Tibial nerve (tissue), 4 donors: ENCODE measurements around the gene CLN6. TPM values are rescaled to one million over a fixed set of nuclear protein-coding genes. Genes with fewer than 3 reads are reported as not detected.
"Not testable (repeated sequence)": the region's sequence is repeated elsewhere in the genome, so short reads cannot be mapped to it uniquely, and the experiment has no call there.

Experiments
- DNase-seq, 2 donors: peaks; one replicate each; pipeline ENCODE4 v3.0.0-alpha.2; 2019; ENCODE audit warnings: low spot score in 2 of 2
- H3K27ac ChIP-seq, 4 donors: fragments of 200-600 bp; sonication (generic) in 3 of 4; one replicate each; pipeline ENCODE4 v1.5.1; 2017 to 2019; ENCODE audit warnings: mild to moderate bottlenecking in 1 of 4
- H3K27me3 ChIP-seq, 2 donors: fragments of 200-600 bp; sonication (generic) in 1 of 2; one replicate each; pipeline versions ENCODE4 v1.5.1 to v1.6.0; 2017 to 2019
- H3K36me3 ChIP-seq, 3 donors: fragments of 200-600 bp; sonication (generic); one replicate each; pipeline ENCODE4 v1.5.1; 2018 to 2019
- H3K4me1 ChIP-seq, 4 donors: fragments of 200-600 bp; sonication (generic) in 3 of 4; one replicate each; pipeline ENCODE4 v1.5.1; 2017 to 2019
- H3K4me3 ChIP-seq, 4 donors: fragments of 200-600 bp; sonication (generic) in 3 of 4; one replicate each; pipeline ENCODE4 v1.5.1; 2017 to 2019; ENCODE audit warnings: mild to moderate bottlenecking in 1 of 4, moderate library complexity in 1 of 4
- H3K9me3 ChIP-seq, 4 donors: fragments of 200-600 bp; sonication (generic) in 3 of 4; one replicate each; pipeline ENCODE4 v1.5.1; 2017 to 2019
- EP300 ChIP-seq, 2 donors: sonication (generic); formaldehyde crosslinking; IDR thresholded peaks; one replicate each; pipeline ENCODE4 v1.6.1; 2017; ENCODE audit warnings: antibody characterized with exemption in 2 of 2, mild to moderate bottlenecking in 1 of 2
- POLR2A ChIP-seq, 2 donors: fragments of 450-650 bp; IDR thresholded peaks; one replicate each; pipeline ENCODE4 v1.6.1; 2017; ENCODE audit warnings: antibody characterized with exemption in 2 of 2, mild to moderate bottlenecking in 2 of 2, moderate library complexity in 2 of 2
- WGBS, 2 donors: methylation state at CpG; one replicate each; pipeline ENCODE4 v1.1.5; 2018; 5-methylcytosine and 5-hydroxymethylcytosine counted together
- total RNA-seq, 4 donors: library from RNA; depleted of rRNA; stranded (reverse); fragments of >200 nt; gene quantifications; one replicate each; pipeline ENCODE4 v1.1.0, GENCODE V29; 2016
- TF ChIP-seq, protein P1 (sequence below), 5 experiments: fragments of 200-600 bp in 3 of 5; fragments of 450-650 bp in 2 of 5; sonication (generic) in 3 of 5; IDR thresholded peaks; one replicate each; pipeline ENCODE4 v1.5.1; 2016 to 2019; ENCODE audit warnings: antibody characterized with exemption in 5 of 5, mild to moderate bottlenecking in 3 of 5, moderate library complexity in 2 of 5

Gene CLN6
- total RNA-seq, 4 donors from 2014 or later = 10.0 to 28.8 (median 16.3) TPM

DNA sequence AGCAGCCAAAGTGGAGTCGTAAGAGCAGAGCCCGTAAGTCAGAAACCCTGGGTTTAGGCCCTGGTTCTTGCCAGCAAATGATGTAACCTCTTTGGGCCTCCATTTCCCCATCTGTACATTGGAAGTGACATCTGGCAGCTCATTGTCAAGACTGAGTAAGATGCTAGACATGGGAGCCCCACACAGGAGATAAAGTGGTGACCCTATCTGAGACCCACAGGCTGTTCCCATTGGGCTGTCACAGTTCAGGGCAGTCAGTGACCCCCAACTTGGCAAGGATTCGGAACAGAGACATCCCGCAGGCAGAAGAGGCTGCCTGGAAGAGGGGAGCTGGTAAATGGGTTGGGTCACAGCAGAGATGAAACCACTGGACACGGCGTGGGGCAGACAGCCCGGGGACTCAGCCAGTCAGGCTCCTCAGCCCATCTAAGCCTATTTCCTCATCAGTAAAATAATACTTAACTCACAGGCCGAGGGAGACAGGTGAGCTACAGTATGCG lies 1.8 kb downstream of the CLN6 start:
- TF ChIP-seq, protein P1, sequence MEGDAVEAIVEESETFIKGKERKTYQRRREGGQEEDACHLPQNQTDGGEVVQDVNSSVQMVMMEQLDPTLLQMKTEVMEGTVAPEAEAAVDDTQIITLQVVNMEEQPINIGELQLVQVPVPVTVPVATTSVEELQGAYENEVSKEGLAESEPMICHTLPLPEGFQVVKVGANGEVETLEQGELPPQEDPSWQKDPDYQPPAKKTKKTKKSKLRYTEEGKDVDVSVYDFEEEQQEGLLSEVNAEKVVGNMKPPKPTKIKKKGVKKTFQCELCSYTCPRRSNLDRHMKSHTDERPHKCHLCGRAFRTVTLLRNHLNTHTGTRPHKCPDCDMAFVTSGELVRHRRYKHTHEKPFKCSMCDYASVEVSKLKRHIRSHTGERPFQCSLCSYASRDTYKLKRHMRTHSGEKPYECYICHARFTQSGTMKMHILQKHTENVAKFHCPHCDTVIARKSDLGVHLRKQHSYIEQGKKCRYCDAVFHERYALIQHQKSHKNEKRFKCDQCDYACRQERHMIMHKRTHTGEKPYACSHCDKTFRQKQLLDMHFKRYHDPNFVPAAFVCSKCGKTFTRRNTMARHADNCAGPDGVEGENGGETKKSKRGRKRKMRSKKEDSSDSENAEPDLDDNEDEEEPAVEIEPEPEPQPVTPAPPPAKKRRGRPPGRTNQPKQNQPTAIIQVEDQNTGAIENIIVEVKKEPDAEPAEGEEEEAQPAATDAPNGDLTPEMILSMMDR (IDR thresholded peaks at IDR 0.05) = no peak
- TF ChIP-seq EP300 (IDR thresholded peaks at IDR 0.05) (no peak), POLR2A (IDR thresholded peaks at IDR 0.05) (no peak)
- H3K4me3 ChIP-seq = no peak overlapping the region
- H3K36me3 ChIP-seq = no peaks in the 10 kb centered on the region
- DNase-seq = no peak
- no peak overlapping the region for H3K27ac ChIP-seq
- peaks cover 0 to 25% (median 10%) of the 10 kb centered on the region in 4 donors for H3K4me1 ChIP-seq
- H3K9me3 ChIP-seq = no peaks in the 10 kb centered on the region
- no peaks in the 10 kb centered on the region for H3K27me3 ChIP-seq
- 81 to 82% methylated on average over 9 of the region's 9 CpGs for WGBS, 2 donors

DNA sequence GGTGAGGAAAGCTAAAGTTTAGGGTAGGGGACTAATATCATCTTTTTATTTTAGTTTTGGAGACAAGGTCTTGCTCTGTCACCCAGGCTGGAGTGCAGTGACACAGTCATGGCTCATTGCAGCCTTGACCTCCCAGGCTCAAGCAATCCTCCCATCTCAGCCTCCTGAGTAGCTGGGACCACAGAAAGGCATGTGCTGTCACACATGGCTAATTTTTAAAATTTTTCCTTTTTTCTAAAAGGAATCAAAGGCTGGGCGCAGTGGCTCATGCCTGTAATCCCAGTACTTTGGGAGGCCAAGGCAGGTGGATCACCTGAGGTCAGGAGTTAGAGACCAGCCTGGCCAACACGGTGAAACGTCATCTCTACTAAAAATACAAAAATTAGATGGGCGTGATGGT lies 4.1 kb downstream of the CLN6 start:
- H3K27ac ChIP-seq, H3K36me3 ChIP-seq, H3K9me3 ChIP-seq, H3K27me3 ChIP-seq, H3K4me3 ChIP-seq, DNase-seq: not testable (repeated sequence)
- WGBS, 2 donors = 95 to 100% methylated on average over 4 of the region's 4 CpGs
- H3K4me1 ChIP-seq = peaks cover 0 to 25% (median 10%) of the 10 kb centered on the region in 4 donors

DNA sequence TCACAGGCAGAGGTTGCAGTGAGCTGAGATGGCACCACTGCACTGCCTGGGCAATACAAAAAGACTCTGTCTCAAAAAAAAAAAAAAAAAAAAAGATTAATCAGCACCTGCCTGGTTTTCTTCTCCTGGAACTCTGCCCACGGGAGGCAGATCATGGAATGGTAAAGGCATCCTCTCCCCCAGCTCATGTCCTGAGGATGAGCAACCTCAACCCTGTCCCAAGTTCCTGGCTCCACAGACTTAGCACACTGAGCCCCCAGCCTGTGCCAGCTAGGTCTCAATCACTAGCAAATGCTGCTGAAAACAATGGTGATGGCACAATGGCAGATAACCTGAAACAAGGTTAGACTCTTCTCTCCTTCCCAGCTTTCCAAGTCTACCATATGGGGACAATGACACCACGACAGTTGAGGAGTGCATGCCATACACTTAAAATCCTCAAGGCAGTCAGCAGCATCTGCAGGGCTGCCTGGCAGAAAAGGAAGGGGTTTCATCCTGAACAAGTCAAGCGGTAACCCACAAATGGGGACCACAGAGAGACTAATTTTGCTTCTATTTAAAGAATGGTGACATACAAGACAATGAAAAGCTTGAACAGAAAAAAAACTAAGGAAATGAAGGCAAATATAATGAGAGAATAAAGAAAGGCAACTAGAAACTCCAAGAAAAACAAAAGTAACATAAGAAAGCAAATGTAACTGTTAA lies 4.8 kb downstream of the CLN6 start:
- H3K9me3 ChIP-seq = no peaks in the 10 kb centered on the region
- no peak for DNase-seq
- TF ChIP-seq, protein P1 (IDR thresholded peaks at IDR 0.05) = no peak
- TF ChIP-seq POLR2A (IDR thresholded peaks at IDR 0.05) (no peak), EP300 (IDR thresholded peaks at IDR 0.05) (no peak)
- 72 to 73% methylated on average over 3 of the region's 3 CpGs for WGBS, 2 donors
- no peaks in the 10 kb centered on the region for H3K36me3 ChIP-seq
- no peak overlapping the region for H3K4me3 ChIP-seq
- H3K27ac ChIP-seq = no peak overlapping the region
- no peaks in the 10 kb centered on the region for H3K27me3 ChIP-seq
- H3K4me1 ChIP-seq = peaks cover 0 to 19% (median 10%) of the 10 kb centered on the region in 4 donors

DNA sequence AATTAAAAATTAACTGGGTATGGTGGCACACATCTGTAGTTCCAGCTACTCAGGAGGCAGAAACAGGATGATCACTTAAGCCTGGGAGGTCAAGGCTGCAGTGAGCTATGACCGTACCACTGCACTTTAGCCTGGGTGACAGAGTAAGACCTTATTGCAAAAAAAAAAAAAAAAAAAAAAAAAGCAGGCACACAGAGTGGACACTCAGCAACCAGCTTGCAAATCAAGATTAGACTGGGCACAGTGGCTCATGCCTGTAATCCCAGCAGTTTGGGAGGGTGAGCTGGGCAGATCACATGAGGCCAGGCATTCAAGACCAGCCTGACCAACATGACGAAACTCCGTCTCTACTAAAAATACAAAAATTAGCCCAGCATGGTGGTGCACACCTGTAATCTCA lies 5.4 kb downstream of the CLN6 start:
- H3K27me3 ChIP-seq = no peaks in the 10 kb centered on the region
- H3K36me3 ChIP-seq = no peaks in the 10 kb centered on the region
- H3K9me3 ChIP-seq = no peaks in the 10 kb centered on the region
- peaks cover 0 to 19% (median 10%) of the 10 kb centered on the region in 4 donors for H3K4me1 ChIP-seq
- H3K27ac ChIP-seq = no peak overlapping the region
- no peak for TF ChIP-seq EP300 (IDR thresholded peaks at IDR 0.05)
- TF ChIP-seq, protein P1 (IDR thresholded peaks at IDR 0.05) = no peak
- no peak for TF ChIP-seq POLR2A (IDR thresholded peaks at IDR 0.05)
- DNase-seq = no peak
- 94 to 96% methylated on average over 3 of the region's 3 CpGs for WGBS, 2 donors
- no peak overlapping the region for H3K4me3 ChIP-seq

DNA sequence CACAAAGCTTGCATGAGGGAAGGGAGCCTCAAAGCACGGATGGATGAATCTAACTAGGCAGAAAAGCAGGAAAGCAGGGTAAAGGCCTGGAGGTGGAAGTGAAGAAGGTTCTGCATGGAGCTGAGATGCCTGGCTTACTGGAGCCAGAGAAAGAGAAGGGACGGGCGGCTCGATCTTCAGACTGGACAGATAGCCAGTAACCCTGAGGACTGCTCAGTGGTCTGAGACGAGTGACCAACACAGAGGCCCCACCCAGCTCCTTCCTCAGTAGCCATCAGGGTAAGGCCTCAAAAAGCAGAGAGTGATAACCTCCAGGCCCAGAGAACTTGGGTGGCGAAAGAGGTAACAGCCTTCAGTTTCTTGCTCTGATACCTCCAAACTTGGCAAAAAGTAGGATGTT lies 6.4 kb downstream of the CLN6 start:
- no peak for DNase-seq
- Histone ChIP-seq H3K4me3 (no peak overlapping the region), H3K27ac (no peak overlapping the region), H3K27me3 (no peaks in the 10 kb centered on the region), H3K36me3 (peaks cover 0 to 6% (median 0%) of the 10 kb centered on the region in 3 donors), H3K9me3 (no peaks in the 10 kb centered on the region), H3K4me1 (peaks cover 0 to 13% (median 4%) of the 10 kb centered on the region in 4 donors)
- 89 to 91% methylated on average over 6 of the region's 6 CpGs for WGBS, 2 donors
- TF ChIP-seq POLR2A (IDR thresholded peaks at IDR 0.05) (no peak), EP300 (IDR thresholded peaks at IDR 0.05) (no peak)
- TF ChIP-seq, protein P1 (IDR thresholded peaks at IDR 0.05) = no peak

DNA sequence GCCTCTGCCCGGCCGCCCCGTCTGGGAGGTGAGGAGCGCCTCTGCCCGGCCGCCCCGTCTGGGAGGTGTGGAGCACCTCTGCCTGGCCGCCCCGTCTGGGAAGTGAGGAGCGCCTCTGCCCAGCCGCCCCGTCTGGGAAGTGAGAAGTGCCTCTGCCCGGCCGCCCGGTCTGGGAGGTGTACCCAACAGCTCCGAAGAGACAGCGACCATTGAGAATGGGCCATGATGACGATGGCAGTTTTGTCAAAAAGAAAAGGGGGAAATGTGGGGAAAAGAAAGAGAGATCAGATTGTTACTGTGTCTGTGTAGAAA lies 7.1 kb downstream of the CLN6 start:
- DNase-seq, H3K4me1 ChIP-seq, H3K27me3 ChIP-seq, H3K27ac ChIP-seq, H3K9me3 ChIP-seq, H3K4me3 ChIP-seq: not testable (repeated sequence)
- 93 to 99% methylated on average over 11 to 18 of the region's 18 CpGs for WGBS, 2 donors
- H3K36me3 ChIP-seq = peaks cover 0 to 14% (median 0%) of the 10 kb centered on the region in 3 donors

DNA sequence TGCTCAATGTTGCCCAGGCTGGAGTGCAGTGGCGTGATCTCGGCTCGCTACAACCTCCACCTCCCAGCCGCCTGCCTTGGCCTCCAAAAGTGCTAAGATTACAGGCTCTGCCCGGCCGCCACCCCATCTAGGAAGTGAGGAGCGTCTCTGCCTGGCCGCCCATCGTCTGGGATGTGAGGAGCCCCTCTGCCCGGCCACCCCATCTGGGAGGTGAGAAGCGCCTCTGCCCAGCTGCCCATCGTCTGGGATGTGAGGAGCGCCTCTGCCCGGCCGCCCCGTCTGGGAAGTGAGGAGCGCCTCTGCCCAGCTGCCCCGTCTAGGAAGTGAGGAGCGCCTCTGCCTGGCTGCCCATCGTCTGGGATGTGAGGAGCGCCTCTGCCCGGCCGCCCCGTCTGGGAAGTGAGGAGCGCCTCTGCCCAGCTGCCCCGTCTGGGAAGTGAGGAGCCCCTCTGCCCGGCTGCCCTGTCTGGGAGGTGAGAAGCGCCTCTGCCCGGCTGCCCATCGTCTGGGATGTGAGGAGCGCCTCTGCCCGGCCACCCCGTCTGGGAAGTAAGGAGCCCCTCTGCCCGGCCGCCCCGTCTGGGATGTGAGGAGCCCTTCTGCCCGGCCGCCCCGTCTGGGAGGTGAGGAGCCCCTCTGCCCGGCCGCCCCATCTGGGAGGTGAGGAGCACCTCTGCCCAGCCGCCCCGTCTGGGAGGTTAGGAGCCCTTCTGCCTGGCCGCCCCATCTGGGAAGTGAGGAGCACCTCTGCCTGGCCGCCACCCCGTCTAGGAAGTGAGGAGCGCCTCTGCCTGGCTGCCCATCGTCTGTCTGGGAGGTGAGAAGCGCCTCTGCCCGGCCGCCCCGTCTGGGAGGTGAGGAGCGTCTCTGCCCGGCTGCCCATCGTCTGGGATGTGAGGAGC lies 7.7 kb downstream of the CLN6 start:
- H3K27me3 ChIP-seq, H3K9me3 ChIP-seq, H3K27ac ChIP-seq, H3K4me1 ChIP-seq, DNase-seq, H3K4me3 ChIP-seq: not testable (repeated sequence)
- WGBS, 2 donors = 92 to 96% methylated on average over 29 to 51 of the region's 55 CpGs
- H3K36me3 ChIP-seq = peaks cover 0 to 20% (median 0%) of the 10 kb centered on the region in 3 donors
